ENCODE data around the gene SLC25A46. TPM values are rescaled to one million over a fixed set of nuclear protein-coding genes. Genes with fewer than 3 reads are reported as not detected.

SLC25A46 gene
- total and polyA plus RNA-seq, 9 of the 15 experiments (the other 6 are each of a cell fraction or from before 2014, with no cell fraction given), result 7.8 to 47.3 (median 31.8) TPM

GRCh38 chr5:110738812-110739651 lies at the start of gene SLC25A46 (continued):
- peak; percentile 72; the same call in 1 of the 2 replicates for TF ChIP-seq CBX1 (IDR thresholded peaks at IDR 0.05; ENCODE audit: low read depth)
- no peak for TF ChIP-seq SAFB2 (IDR thresholded peaks at IDR 0.05; ENCODE audit: borderline replicate concordance, low read depth, low read length, severe bottlenecking)
- TF ChIP-seq, protein P1, sequence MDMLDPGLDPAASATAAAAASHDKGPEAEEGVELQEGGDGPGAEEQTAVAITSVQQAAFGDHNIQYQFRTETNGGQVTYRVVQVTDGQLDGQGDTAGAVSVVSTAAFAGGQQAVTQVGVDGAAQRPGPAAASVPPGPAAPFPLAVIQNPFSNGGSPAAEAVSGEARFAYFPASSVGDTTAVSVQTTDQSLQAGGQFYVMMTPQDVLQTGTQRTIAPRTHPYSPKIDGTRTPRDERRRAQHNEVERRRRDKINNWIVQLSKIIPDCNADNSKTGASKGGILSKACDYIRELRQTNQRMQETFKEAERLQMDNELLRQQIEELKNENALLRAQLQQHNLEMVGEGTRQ (CRISPR knock-in tag; IDR thresholded peaks at IDR 0.05), result peak; percentile 97
- TF ChIP-seq, protein P2, sequence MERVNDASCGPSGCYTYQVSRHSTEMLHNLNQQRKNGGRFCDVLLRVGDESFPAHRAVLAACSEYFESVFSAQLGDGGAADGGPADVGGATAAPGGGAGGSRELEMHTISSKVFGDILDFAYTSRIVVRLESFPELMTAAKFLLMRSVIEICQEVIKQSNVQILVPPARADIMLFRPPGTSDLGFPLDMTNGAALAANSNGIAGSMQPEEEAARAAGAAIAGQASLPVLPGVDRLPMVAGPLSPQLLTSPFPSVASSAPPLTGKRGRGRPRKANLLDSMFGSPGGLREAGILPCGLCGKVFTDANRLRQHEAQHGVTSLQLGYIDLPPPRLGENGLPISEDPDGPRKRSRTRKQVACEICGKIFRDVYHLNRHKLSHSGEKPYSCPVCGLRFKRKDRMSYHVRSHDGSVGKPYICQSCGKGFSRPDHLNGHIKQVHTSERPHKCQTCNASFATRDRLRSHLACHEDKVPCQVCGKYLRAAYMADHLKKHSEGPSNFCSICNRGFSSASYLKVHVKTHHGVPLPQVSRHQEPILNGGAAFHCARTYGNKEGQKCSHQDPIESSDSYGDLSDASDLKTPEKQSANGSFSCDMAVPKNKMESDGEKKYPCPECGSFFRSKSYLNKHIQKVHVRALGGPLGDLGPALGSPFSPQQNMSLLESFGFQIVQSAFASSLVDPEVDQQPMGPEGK (CRISPR knock-in tag; IDR thresholded peaks at IDR 0.05; ENCODE audit: borderline replicate concordance), result no peak
- TF ChIP-seq COPS2 (conservative IDR thresholded peaks at IDR 0.05), result no peak
- no peak for TF ChIP-seq XRCC3 (IDR thresholded peaks at IDR 0.05)
- peak; percentile 57; the same call in 1 of the 2 replicates for TF ChIP-seq TFAP4 (CRISPR knock-in tag; IDR thresholded peaks at IDR 0.05; ENCODE audit: borderline replicate concordance)
- TF ChIP-seq BMI1 (IDR thresholded peaks at IDR 0.05; ENCODE audit: low read length), result peak; percentile 80
- no peak for TF ChIP-seq MCM5 (IDR thresholded peaks at IDR 0.05; ENCODE audit: low read depth)
- TF ChIP-seq NR2C1 (IDR thresholded peaks at IDR 0.05), result peak; percentile 76
- peak; percentile 67 for TF ChIP-seq NR2C1 (tag; IDR thresholded peaks at IDR 0.05)
- no peak for TF ChIP-seq POLR3A (IDR thresholded peaks at IDR 0.05; ENCODE audit: borderline replicate concordance, extremely low read depth, insufficient read depth, insufficient read length)
- peak; percentile 70 for TF ChIP-seq FIP1L1 (IDR thresholded peaks at IDR 0.05; ENCODE audit: low read depth, low read length, poor library complexity, severe bottlenecking)
- TF ChIP-seq ZBTB1 (CRISPR knock-in tag; IDR thresholded peaks at IDR 0.05; ENCODE audit: borderline replicate concordance, low read depth), result no peak
- TF ChIP-seq, protein P3, sequence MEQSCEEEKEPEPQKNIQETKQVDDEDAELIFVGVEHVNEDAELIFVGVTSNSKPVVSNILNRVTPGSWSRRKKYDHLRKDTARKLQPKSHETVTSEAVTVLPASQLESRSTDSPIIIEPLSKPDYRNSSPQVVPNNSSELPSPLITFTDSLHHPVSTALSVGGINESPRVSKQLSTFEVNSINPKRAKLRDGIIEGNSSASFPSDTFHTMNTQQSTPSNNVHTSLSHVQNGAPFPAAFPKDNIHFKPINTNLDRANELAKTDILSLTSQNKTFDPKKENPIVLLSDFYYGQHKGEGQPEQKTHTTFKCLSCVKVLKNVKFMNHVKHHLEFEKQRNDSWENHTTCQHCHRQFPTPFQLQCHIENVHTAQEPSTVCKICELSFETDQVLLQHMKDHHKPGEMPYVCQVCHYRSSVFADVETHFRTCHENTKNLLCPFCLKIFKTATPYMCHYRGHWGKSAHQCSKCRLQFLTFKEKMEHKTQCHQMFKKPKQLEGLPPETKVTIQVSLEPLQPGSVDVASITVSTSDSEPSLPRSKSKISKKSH (CRISPR knock-in tag; IDR thresholded peaks at IDR 0.05), result no peak
- peak; percentile 59 for TF ChIP-seq CXXC5 (CRISPR knock-in tag; IDR thresholded peaks at IDR 0.05)
- no peak for TF ChIP-seq NR2C2 (CRISPR knock-in tag; IDR thresholded peaks at IDR 0.05)
- peak; percentile 93 for TF ChIP-seq NR2C2 (tag; IDR thresholded peaks at IDR 0.05)
- TF ChIP-seq, protein P4, sequence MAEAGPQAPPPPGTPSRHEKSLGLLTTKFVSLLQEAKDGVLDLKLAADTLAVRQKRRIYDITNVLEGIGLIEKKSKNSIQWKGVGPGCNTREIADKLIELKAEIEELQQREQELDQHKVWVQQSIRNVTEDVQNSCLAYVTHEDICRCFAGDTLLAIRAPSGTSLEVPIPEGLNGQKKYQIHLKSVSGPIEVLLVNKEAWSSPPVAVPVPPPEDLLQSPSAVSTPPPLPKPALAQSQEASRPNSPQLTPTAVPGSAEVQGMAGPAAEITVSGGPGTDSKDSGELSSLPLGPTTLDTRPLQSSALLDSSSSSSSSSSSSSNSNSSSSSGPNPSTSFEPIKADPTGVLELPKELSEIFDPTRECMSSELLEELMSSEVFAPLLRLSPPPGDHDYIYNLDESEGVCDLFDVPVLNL (CRISPR knock-in tag; IDR thresholded peaks at IDR 0.05; ENCODE audit: low read depth), result 0 out of 2 replicates have a peak, but pooled peaks have one; percentile 63

Data from K562 (cell line).